ENCODE data around the gene GOLGA6D. TPM values are rescaled to one million over a fixed set of nuclear protein-coding genes. Genes with fewer than 3 reads are reported as not detected.
"Not testable (repeated sequence)": the region's sequence is repeated elsewhere in the genome, so short reads cannot be mapped to it uniquely, and the experiment has no call there.

GOLGA6D gene, protein sequence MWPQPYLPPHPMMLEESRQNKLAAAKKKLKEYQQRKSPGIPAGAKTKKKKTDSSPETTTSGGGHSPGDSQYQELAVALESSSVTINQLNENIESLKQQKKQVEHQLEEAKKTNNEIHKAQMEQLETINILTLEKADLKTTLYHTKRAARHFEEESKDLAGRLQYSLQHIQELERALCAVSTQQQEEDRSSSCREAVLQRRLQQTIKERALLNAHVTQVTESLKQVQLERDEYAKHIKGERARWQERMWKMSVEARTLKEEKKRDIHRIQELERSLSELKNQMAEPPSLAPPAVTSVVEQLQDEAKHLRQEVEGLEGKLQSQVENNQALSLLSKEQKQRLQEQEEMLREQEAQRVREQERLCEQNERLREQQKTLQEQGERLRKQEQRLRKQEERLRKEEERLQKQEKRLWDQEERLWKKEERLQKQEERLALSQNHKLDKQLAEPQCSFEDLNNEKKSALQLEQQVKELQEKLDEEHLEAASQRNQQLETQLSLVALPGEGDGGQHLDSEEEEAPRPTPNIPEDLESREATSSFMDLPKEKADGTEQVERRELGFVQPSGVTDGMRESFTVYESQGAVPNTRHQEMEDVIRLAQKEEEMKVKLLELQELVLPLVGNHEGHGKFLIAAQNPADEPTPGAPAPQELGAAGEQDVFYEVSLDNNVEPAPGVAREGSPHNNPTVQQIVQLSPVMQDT
- not detected for total RNA-seq

DNA sequence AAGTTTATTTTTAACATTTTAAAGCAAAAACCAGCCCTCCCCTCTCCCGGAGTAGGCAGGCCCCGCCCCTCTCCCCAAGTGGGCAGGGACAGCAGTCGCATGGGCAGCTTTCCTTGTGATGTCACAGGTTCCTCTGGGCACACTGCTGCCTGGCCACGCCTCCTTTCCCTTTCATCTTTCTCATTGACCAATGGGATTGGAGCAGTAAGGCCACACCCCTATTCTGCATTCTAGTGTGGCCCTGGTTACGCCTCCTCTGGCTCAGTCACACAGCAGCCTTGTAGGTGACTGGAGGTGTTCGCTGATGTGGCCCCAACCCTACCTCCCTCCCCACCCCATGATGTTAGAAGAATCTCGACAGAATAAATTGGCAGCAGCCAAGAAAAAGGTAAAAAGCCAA lies at the start of gene GOLGA6D:
GOLGA6D (plus strand) TSS at position 264 of the 400 bp plus-strand sequence; CDS start at position 305, 41 bp downstream.
- H3K27me3 ChIP-seq; H3K4me1 ChIP-seq; H3K27ac ChIP-seq; H3K36me3 ChIP-seq; H3K9ac ChIP-seq (ENCODE audit: low read depth in 2 of 2, low read length in 2 of 2); intact Hi-C loops (cut with DNase I); H3K4me3 ChIP-seq; H3K9me3 ChIP-seq; DNase-seq: not testable (repeated sequence)

DNA sequence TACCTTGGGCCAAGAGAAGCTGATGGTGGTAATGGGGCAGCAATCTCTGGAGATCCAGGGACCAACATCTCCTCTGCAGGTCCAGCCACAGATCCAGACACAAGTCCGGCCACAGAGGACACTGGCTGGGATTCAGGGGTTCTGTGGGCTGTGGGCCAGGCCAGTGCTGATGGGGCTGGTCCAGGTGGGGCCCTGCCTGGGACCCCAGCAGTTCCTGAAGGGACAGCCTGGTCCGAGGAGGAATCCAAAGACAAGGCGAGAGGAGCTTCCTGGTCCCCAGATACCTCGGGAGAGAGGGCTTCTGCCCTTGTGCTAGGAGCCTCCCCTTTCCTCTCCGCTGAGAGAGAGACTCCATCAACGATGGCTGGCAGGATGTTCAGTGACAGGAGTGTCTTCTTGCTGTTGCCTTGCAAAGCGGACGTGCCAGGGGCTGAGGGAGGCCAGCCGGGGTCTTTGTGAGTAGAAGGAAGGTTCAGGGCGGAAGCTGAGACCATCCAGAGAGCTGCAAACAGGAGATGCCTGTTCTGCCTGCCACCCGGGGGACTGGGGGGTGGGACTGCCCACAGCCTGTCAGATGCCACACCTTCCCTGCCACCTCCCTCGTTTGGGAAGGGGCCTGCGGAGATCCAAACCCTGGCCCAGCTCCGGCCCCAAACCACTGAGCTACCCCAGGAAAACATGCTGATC lies 49.0 kb upstream of the GOLGA6D start:
- Histone ChIP-seq H3K27me3 (no peaks in the 10 kb centered on the region), H3K4me3 (no peak overlapping the region), H3K36me3 (no peaks in the 10 kb centered on the region), H3K27ac (no peak overlapping the region), H3K9me3 (no peaks in the 10 kb centered on the region), H3K9ac (ENCODE audit: low read depth in 2 of 2, low read length in 2 of 2) (no peak overlapping the region), H3K4me1 (no peaks in the 10 kb centered on the region)
- intact Hi-C loops (cut with DNase I) = no loop called here
- DNase-seq = no peak
- no peak for TF ChIP-seq CTCF (IDR thresholded peaks at IDR 0.05)

- H3K36me3 ChIP-seq = no peaks in the 10 kb centered on the region
- TF ChIP-seq CTCF (IDR thresholded peaks at IDR 0.05) = no peak
- H3K9ac ChIP-seq (ENCODE audit: low read depth in 2 of 2, low read length in 2 of 2) = no peak overlapping the region
- no peak overlapping the region for H3K27ac ChIP-seq
- no peak overlapping the region for H3K4me3 ChIP-seq
- DNase-seq = no peak
- H3K27me3 ChIP-seq = no peaks in the 10 kb centered on the region
- H3K9me3 ChIP-seq = no peaks in the 10 kb centered on the region
- no peaks in the 10 kb centered on the region for H3K4me1 ChIP-seq
- intact Hi-C loops (cut with DNase I) = no loop called here
Observed at GRCh38 chr15:75234191-75234810, 48.3 kb upstream of the GOLGA6D start.

DNA sequence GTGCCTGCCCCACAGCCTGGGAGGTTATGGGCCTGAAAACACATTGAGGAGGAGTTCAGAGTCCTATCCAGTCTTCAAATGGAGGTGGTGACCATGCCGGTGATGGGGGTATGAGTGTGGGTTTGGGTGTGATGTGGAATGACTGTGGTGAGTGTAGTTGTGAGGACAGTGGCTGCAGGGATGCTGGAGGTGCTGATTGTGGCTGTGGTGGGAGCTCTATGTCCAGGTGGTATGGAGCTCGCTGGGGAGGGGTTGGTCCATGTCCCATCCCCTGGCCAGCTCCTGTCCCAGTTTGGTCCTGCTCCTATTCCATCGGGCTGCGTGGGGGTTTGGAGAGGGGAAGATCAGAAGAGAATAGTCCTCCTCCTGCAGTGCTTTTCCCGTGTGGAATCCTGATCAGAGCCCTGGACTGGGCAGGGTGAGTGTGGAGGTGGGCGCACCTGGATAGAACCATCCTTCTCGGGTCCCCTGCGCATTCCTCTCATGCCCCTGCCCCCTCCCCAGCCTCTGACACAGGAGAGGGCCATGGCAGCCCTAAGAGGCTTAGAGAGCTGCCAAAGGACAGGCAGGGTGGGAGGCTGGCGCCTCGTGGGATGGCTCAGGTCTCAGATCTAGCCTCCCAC lies 47.5 kb upstream of the GOLGA6D start:
- intact Hi-C loops (cut with DNase I) = no loop called here
- no peak for TF ChIP-seq CTCF (IDR thresholded peaks at IDR 0.05)
- no peaks in the 10 kb centered on the region for H3K27me3 ChIP-seq
- H3K27ac ChIP-seq = no peak overlapping the region
- H3K36me3 ChIP-seq = no peaks in the 10 kb centered on the region
- no peak overlapping the region for H3K4me3 ChIP-seq
- no peaks in the 10 kb centered on the region for H3K4me1 ChIP-seq
- H3K9me3 ChIP-seq = no peaks in the 10 kb centered on the region
- no peak for DNase-seq
- no peak overlapping the region for H3K9ac ChIP-seq (ENCODE audit: low read depth in 2 of 2, low read length in 2 of 2)

- H3K27me3 ChIP-seq = no peaks in the 10 kb centered on the region
- H3K4me3 ChIP-seq = no peak overlapping the region
- no peak for DNase-seq
- no peaks in the 10 kb centered on the region for H3K9me3 ChIP-seq
- intact Hi-C loops (cut with DNase I) = no loop called here
- no peak overlapping the region for H3K9ac ChIP-seq (ENCODE audit: low read depth in 2 of 2, low read length in 2 of 2)
- no peak overlapping the region for H3K27ac ChIP-seq
- H3K36me3 ChIP-seq = no peaks in the 10 kb centered on the region
- H3K4me1 ChIP-seq = no peaks in the 10 kb centered on the region
- no peak for TF ChIP-seq CTCF (IDR thresholded peaks at IDR 0.05)
Observed at GRCh38 chr15:75235760-75236729, 46.6 kb upstream of the GOLGA6D start.
